ENCODE results near the gene TM4SF18. TPM values are rescaled to one million over a fixed set of nuclear protein-coding genes. Genes with fewer than 3 reads are reported as not detected.

The TM4SF18 gene
- total RNA-seq, 1 experiment from 2014 or later: 54.5 TPM

GRCh38 chr3:149376718-149377407 is 43.4 kb upstream of the TM4SF18 start:
- POLR2A ChIA-PET: interaction anchor here (0.5 to 1.7 kb wide), 8 partner anchors 9 to 179 kb away, joined by 3 to 11 read pairs (median 6); no protein-coding TSS in a partner anchor
- intact Hi-C loops (cut with micrococcal nuclease; ENCODE audit: unreplicated experiment): no loop called here
- DNase-seq (ENCODE audit: low read depth, low spot score): no peak

More at GRCh38 chr3:149376718-149377407, 43.4 kb upstream of the TM4SF18 start:
- TSS peak; percentile 64 for BruUV-seq (replicated peaks)
- peak overlapping the region; percentile 100 for H3K27ac ChIP-seq (ENCODE audit: low read length)
- in situ Hi-C loops (cut with HindIII; ENCODE audit: low pct_unique_long_range_greater_than_20kb, low sequenced_read_pairs): no loop called here
- no peaks in the 10 kb centered on the region for H3K27me3 ChIP-seq (ENCODE audit: control insufficient read depth, insufficient read depth, low read length)
- H3K9me3 ChIP-seq (ENCODE audit: control insufficient read depth, insufficient read depth, low read depth, low read length): no peaks in the 10 kb centered on the region
- ATAC-seq: no peak
- CTCF ChIA-PET: no interaction called here
- TF ChIP-seq POLR2AphosphoS5 (IDR thresholded peaks at IDR 0.05; ENCODE audit: low read depth, low read length) (peak; percentile 34; the same call in 1 of the 2 replicates), CTCF (IDR thresholded peaks at IDR 0.05) (no peak), SIN3A (IDR thresholded peaks at IDR 0.05; ENCODE audit: borderline replicate concordance, insufficient read depth, low read depth, low read length) (0 out of 2 replicates have a peak, but pooled peaks have one; percentile 43), TCF7L2 (IDR thresholded peaks at IDR 0.05; ENCODE audit: low read depth, low read length) (no peak), REST (IDR thresholded peaks at IDR 0.05; ENCODE audit: insufficient read depth in 1 of 2, low read depth in 2 of 2, low read length in 1 of 2) (0 out of 4 replicates have a peak, but pooled peaks of 1 of the 2 experiments have one; percentile 1)
- H3K4me1 ChIP-seq (ENCODE audit: control insufficient read depth, insufficient read depth, low read length): peaks cover 53% of the 10 kb centered on the region
- H3K36me3 ChIP-seq (ENCODE audit: control insufficient read depth, insufficient read depth, low read length): peaks cover 36% of the 10 kb centered on the region
- H3K4me3 ChIP-seq (ENCODE audit: low read depth in 2 of 2, low read length in 2 of 2): peak overlapping the region; percentile 88 to 97
